ENCODE measurements around the gene FMNL1. TPM values are rescaled to one million over a fixed set of nuclear protein-coding genes. Genes with fewer than 3 reads are reported as not detected.

Gene FMNL1
- total and polyA plus RNA-seq, 4 donors: 1.5 to 7.4 (median 4.8) TPM

DNA sequence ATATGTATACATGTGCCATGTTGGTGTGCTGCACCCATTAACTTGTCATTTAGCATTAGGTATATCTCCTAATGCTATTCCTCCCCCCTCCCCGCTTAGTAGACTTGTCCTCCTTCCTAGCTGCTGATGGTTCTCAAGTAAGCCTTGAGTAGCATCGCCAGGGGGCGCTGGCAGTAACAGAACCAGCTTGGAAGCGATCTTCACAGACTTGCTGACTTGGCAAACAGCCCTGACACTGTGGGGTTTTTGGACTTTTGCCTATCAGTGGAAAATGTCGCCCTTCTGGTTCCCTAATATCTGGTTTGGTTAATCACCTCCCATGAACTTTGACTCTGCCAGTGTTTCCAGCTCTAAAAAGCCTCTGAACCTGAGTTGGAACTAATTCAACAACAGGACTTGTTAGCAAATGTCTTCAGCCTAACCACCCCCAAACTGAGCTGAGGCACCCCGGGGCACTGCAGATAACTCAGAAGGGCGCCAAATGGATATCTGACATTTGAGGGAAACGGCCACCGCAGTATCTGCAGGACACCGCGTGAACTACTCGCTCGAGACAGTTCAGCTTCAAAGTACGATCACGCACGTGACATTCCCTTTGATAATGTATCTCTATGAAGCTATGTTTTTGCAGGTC, 55.6 kb downstream of the FMNL1 start:
- Histone ChIP-seq H3K9ac (ENCODE audit: low read depth in 1 of 2, low read length in 2 of 2) (peak overlapping the region in 1 of 2 donors; percentile 5), H3K36me3 (ENCODE audit: control insufficient read depth in 4 of 4, insufficient read depth in 3 of 4, low read depth in 1 of 4, low read length in 3 of 4) (peaks cover 0 to 3% (median 0%) of the 10 kb centered on the region in 4 donors), H3K27me3 (ENCODE audit: control insufficient read depth in 4 of 4, insufficient read depth in 4 of 4, low read length in 3 of 4) (no peaks in the 10 kb centered on the region), H3K4me3 (ENCODE audit: low read depth in 1 of 3, low read length in 3 of 3) (no peak overlapping the region), H3K9me3 (ENCODE audit: control insufficient read depth in 4 of 4, low read length in 3 of 4) (no peaks in the 10 kb centered on the region), H3K4me1 (ENCODE audit: control insufficient read depth in 4 of 4, insufficient read depth in 4 of 4, low read length in 3 of 4) (peaks cover 14 to 43% (median 31%) of the 10 kb centered on the region in 4 donors), H3K27ac (ENCODE audit: low read depth in 1 of 2, low read length in 2 of 2) (peak overlapping the region; percentile 43 to 81)
- peak; percentile 94 for TF ChIP-seq NR2F2 (IDR thresholded peaks at IDR 0.05)
- TF ChIP-seq HNF4A (conservative IDR thresholded peaks at IDR 0.05): peak; percentile 89 to 94
- TF ChIP-seq, protein P1, sequence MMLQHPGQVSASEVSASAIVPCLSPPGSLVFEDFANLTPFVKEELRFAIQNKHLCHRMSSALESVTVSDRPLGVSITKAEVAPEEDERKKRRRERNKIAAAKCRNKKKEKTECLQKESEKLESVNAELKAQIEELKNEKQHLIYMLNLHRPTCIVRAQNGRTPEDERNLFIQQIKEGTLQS (IDR thresholded peaks at IDR 0.05): peak; percentile 44
- TF ChIP-seq, protein P2, sequence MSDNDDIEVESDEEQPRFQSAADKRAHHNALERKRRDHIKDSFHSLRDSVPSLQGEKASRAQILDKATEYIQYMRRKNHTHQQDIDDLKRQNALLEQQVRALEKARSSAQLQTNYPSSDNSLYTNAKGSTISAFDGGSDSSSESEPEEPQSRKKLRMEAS (IDR thresholded peaks at IDR 0.05): peak; percentile 43
- TF ChIP-seq, protein P3, sequence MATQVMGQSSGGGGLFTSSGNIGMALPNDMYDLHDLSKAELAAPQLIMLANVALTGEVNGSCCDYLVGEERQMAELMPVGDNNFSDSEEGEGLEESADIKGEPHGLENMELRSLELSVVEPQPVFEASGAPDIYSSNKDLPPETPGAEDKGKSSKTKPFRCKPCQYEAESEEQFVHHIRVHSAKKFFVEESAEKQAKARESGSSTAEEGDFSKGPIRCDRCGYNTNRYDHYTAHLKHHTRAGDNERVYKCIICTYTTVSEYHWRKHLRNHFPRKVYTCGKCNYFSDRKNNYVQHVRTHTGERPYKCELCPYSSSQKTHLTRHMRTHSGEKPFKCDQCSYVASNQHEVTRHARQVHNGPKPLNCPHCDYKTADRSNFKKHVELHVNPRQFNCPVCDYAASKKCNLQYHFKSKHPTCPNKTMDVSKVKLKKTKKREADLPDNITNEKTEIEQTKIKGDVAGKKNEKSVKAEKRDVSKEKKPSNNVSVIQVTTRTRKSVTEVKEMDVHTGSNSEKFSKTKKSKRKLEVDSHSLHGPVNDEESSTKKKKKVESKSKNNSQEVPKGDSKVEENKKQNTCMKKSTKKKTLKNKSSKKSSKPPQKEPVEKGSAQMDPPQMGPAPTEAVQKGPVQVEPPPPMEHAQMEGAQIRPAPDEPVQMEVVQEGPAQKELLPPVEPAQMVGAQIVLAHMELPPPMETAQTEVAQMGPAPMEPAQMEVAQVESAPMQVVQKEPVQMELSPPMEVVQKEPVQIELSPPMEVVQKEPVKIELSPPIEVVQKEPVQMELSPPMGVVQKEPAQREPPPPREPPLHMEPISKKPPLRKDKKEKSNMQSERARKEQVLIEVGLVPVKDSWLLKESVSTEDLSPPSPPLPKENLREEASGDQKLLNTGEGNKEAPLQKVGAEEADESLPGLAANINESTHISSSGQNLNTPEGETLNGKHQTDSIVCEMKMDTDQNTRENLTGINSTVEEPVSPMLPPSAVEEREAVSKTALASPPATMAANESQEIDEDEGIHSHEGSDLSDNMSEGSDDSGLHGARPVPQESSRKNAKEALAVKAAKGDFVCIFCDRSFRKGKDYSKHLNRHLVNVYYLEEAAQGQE (IDR thresholded peaks at IDR 0.05): no peak
- no peak for TF ChIP-seq GABPA (IDR thresholded peaks at IDR 0.05 in 1 of 2, conservative IDR thresholded peaks at IDR 0.05 in 1 of 2)
- TF ChIP-seq FOXA1 (IDR thresholded peaks at IDR 0.05): no peak
- peak; percentile 97 to 98 for TF ChIP-seq RXRA (IDR thresholded peaks at IDR 0.05)
- peak in 1 of 2 donors; percentile 52 for TF ChIP-seq EGR1 (IDR thresholded peaks at IDR 0.05; ENCODE audit: low read depth in 2 of 2)
- no peak for TF ChIP-seq FOXA2 (IDR thresholded peaks at IDR 0.05)
- TF ChIP-seq HNF4G (IDR thresholded peaks at IDR 0.05): peak; percentile 67
- peak; percentile 78 to 79 for TF ChIP-seq JUND (IDR thresholded peaks at IDR 0.05)
- TF ChIP-seq TAF1 (conservative IDR thresholded peaks at IDR 0.05): no peak
- TF ChIP-seq, protein P4, sequence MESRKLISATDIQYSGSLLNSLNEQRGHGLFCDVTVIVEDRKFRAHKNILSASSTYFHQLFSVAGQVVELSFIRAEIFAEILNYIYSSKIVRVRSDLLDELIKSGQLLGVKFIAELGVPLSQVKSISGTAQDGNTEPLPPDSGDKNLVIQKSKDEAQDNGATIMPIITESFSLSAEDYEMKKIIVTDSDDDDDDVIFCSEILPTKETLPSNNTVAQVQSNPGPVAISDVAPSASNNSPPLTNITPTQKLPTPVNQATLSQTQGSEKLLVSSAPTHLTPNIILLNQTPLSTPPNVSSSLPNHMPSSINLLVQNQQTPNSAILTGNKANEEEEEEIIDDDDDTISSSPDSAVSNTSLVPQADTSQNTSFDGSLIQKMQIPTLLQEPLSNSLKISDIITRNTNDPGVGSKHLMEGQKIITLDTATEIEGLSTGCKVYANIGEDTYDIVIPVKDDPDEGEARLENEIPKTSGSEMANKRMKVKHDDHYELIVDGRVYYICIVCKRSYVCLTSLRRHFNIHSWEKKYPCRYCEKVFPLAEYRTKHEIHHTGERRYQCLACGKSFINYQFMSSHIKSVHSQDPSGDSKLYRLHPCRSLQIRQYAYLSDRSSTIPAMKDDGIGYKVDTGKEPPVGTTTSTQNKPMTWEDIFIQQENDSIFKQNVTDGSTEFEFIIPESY (IDR thresholded peaks at IDR 0.05): peak; percentile 57
- TF ChIP-seq, protein P5, sequence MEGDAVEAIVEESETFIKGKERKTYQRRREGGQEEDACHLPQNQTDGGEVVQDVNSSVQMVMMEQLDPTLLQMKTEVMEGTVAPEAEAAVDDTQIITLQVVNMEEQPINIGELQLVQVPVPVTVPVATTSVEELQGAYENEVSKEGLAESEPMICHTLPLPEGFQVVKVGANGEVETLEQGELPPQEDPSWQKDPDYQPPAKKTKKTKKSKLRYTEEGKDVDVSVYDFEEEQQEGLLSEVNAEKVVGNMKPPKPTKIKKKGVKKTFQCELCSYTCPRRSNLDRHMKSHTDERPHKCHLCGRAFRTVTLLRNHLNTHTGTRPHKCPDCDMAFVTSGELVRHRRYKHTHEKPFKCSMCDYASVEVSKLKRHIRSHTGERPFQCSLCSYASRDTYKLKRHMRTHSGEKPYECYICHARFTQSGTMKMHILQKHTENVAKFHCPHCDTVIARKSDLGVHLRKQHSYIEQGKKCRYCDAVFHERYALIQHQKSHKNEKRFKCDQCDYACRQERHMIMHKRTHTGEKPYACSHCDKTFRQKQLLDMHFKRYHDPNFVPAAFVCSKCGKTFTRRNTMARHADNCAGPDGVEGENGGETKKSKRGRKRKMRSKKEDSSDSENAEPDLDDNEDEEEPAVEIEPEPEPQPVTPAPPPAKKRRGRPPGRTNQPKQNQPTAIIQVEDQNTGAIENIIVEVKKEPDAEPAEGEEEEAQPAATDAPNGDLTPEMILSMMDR (IDR thresholded peaks at IDR 0.05; ENCODE audit: low read depth, low read length, missing input control): peak; percentile 75
- TF ChIP-seq SP1 (IDR thresholded peaks at IDR 0.05): peak; percentile 93
- peak; percentile 88 to 92 for TF ChIP-seq RAD21 (IDR thresholded peaks at IDR 0.05)
- peak; percentile 73 for TF ChIP-seq YY1 (IDR thresholded peaks at IDR 0.05)
- 14% methylated on average over 16 of the region's 16 CpGs for WGBS
- DNase-seq (ENCODE audit: low spot score): peak; percentile 94

All from liver (tissue), 9 donors.